HEK293 (cell line): Measurements from ENCODE around the gene KLRC1.

ENCODE experiments used
- CTCF ChIA-PET: fragments of 350-600 bp; formaldehyde crosslinking; extraction: SDS; loops from one replicate; lab custom pipeline; 2021; ENCODE audit warnings: antibody characterized with exemption; lab: Yijun Ruan, JAX
- POLR2A ChIA-PET: fragments of 300-600 bp; formaldehyde crosslinking; extraction: SDS; loops from one replicate; lab custom pipeline; 2020; ENCODE audit warnings: antibody characterized with exemption, inconsistent platforms; lab: Yijun Ruan, JAX
- H3K27ac ChIP-seq: fragments of 200-500 bp; sonication (Bioruptor generic); 2 replicates; pipeline ENCODE4 v1.5.1; 2014; ENCODE audit warnings: low read depth, low read length, control low read depth, inconsistent platforms; ENCODE audit errors: extremely low read depth
- H3K36me3 ChIP-seq, 2 experiments: fragments of 200-500 bp in 1 of 2; sonication (Bioruptor generic) in 1 of 2; 1 replicate in 1 of 2; 2 replicates in 1 of 2; pipeline ENCODE4 v1.5.1; 2014 to 2017; ENCODE audit warnings: inconsistent platforms in 2 of 2, low read length in 2 of 2; ENCODE audit not compliant: control insufficient read depth in 2 of 2, insufficient read depth in 1 of 2
- H3K4me1 ChIP-seq: fragments of 200-500 bp; sonication (Bioruptor generic); 2 replicates; pipeline ENCODE4 v1.5.1; 2014; ENCODE audit warnings: mild to moderate bottlenecking, low read length, inconsistent platforms; ENCODE audit not compliant: control insufficient read depth, insufficient read depth
- H3K4me3 ChIP-seq: 2 replicates; pipeline ENCODE4 v1.5.1; 2011; ENCODE audit warnings: low read depth, mild to moderate bottlenecking, control low read depth, low read length, moderate library complexity
- H3K9me3 ChIP-seq: fragments of 200-500 bp; sonication (Bioruptor generic); 2 replicates; pipeline ENCODE4 v1.5.1; 2014; ENCODE audit warnings: low read depth, low read length, inconsistent platforms; ENCODE audit not compliant: control insufficient read depth, insufficient read depth
- BCL11A ChIP-seq: fragments of 450-650 bp; formaldehyde crosslinking; IDR thresholded peaks from 2 replicates; pipeline ENCODE4 v1.5.1; 2016; ENCODE audit warnings: low read depth, missing biosample characterization, missing genetic modification characterization
- GLI4 ChIP-seq: fragments of 450-650 bp; formaldehyde crosslinking; IDR thresholded peaks from 2 replicates; pipeline ENCODE4 v1.5.1; 2016; ENCODE audit warnings: missing biosample characterization, missing genetic modification characterization
- GLIS2 ChIP-seq: fragments of 450-650 bp; formaldehyde crosslinking; IDR thresholded peaks from 2 replicates; pipeline ENCODE4 v1.5.1; 2016; ENCODE audit warnings: missing biosample characterization, missing genetic modification characterization
- HIC1 ChIP-seq: fragments of 450-650 bp; formaldehyde crosslinking; IDR thresholded peaks from 2 replicates; pipeline ENCODE4 v1.5.1; 2016; ENCODE audit warnings: missing biosample characterization, missing genetic modification characterization
- HOXD13 ChIP-seq: sonication (generic); formaldehyde crosslinking; IDR thresholded peaks from 2 replicates; pipeline ENCODE4 v1.8.0; 2022; ENCODE audit warnings: missing genetic modification reagents, borderline replicate concordance
- KLF8 ChIP-seq: fragments of 450-650 bp; formaldehyde crosslinking; IDR thresholded peaks from 2 replicates; pipeline ENCODE4 v1.5.1; 2016; ENCODE audit warnings: missing biosample characterization, missing genetic modification characterization
- SETDB1 ChIP-seq: IDR thresholded peaks from one replicate; pipeline ENCODE4 v1.6.1; 2017; ENCODE audit warnings: mild to moderate bottlenecking, low read length, moderate library complexity, mixed read lengths; ENCODE audit not compliant: insufficient read length
- ZBTB49 ChIP-seq: fragments of 450-650 bp; formaldehyde crosslinking; IDR thresholded peaks from 2 replicates; pipeline ENCODE4 v1.5.1; 2016; ENCODE audit warnings: missing biosample characterization, missing genetic modification characterization, low read depth
- ZFHX2 ChIP-seq: fragments of 450-650 bp; formaldehyde crosslinking; conservative IDR thresholded peaks from 2 replicates; pipeline ENCODE4 v1.5.1; 2016; ENCODE audit warnings: missing biosample characterization, missing genetic modification characterization
- ZFP37 ChIP-seq: fragments of 450-650 bp; formaldehyde crosslinking; IDR thresholded peaks from 2 replicates; pipeline ENCODE4 v1.5.1; 2016; ENCODE audit warnings: missing biosample characterization, missing genetic modification characterization
- ZFP41 ChIP-seq: fragments of 450-650 bp; formaldehyde crosslinking; IDR thresholded peaks from 2 replicates; pipeline ENCODE4 v1.5.1; 2016; ENCODE audit warnings: missing biosample characterization, missing genetic modification characterization, borderline replicate concordance
- ZIC2 ChIP-seq: fragments of 450-650 bp; formaldehyde crosslinking; IDR thresholded peaks from 2 replicates; pipeline ENCODE4 v1.5.1; 2016; ENCODE audit warnings: missing biosample characterization, missing genetic modification characterization
- ZNF112 ChIP-seq: fragments of 450-650 bp; formaldehyde crosslinking; IDR thresholded peaks from 2 replicates; pipeline ENCODE4 v1.5.0; 2017; ENCODE audit warnings: missing biosample characterization, missing genetic modification characterization
- ZNF23 ChIP-seq: fragments of 450-650 bp; formaldehyde crosslinking; IDR thresholded peaks from 2 replicates; pipeline ENCODE4 v1.5.1; 2016; ENCODE audit warnings: missing biosample characterization, missing genetic modification characterization, borderline replicate concordance
- ZNF24 ChIP-seq: fragments of 450-650 bp; formaldehyde crosslinking; IDR thresholded peaks from 2 replicates; pipeline ENCODE4 v1.5.1; 2016; ENCODE audit warnings: missing biosample characterization, missing genetic modification characterization
- ZNF274 ChIP-seq, 2 experiments: fragments of 200-500 bp in 1 of 2; fragments of 450-650 bp in 1 of 2; sonication (Bioruptor generic) in 1 of 2; formaldehyde crosslinking in 1 of 2; IDR thresholded peaks; 2 replicates each; pipeline versions ENCODE4 v1.5.1 to v1.6.1; 2014 to 2016; ENCODE audit warnings: borderline replicate concordance in 1 of 2, inconsistent platforms in 1 of 2, low read length in 1 of 2, missing biosample characterization in 1 of 2, missing genetic modification characterization in 1 of 2
- ZNF335 ChIP-seq: fragments of 450-650 bp; formaldehyde crosslinking; conservative IDR thresholded peaks from 2 replicates; pipeline ENCODE4 v1.5.1; 2016; ENCODE audit warnings: missing biosample characterization, missing genetic modification characterization
- ZNF37A ChIP-seq: fragments of 450-650 bp; IDR thresholded peaks from 2 replicates; pipeline ENCODE4 v1.5.1; 2018; ENCODE audit warnings: missing biosample characterization, missing genetic modification characterization
- ZNF510 ChIP-seq: fragments of 450-650 bp; formaldehyde crosslinking; IDR thresholded peaks from 2 replicates; pipeline ENCODE4 v1.5.1; 2018; ENCODE audit warnings: mild to moderate bottlenecking, missing genetic modification characterization, missing biosample characterization; ENCODE audit not compliant: insufficient replicate concordance
- ZNF521 ChIP-seq: fragments of 450-650 bp; formaldehyde crosslinking; IDR thresholded peaks from 2 replicates; pipeline ENCODE4 v1.5.1; 2017; ENCODE audit warnings: missing biosample characterization, mild to moderate bottlenecking, missing genetic modification characterization
- ZNF626 ChIP-seq: fragments of 450-650 bp; sonication (Bioruptor Pico); formaldehyde crosslinking; IDR thresholded peaks from 2 replicates; pipeline ENCODE4 v1.5.1; 2018; ENCODE audit warnings: missing biosample characterization, missing genetic modification characterization, inconsistent platforms
- ZNF701 ChIP-seq: fragments of 450-650 bp; formaldehyde crosslinking; IDR thresholded peaks from 2 replicates; pipeline ENCODE4 v1.5.1; 2016; ENCODE audit warnings: missing biosample characterization, missing genetic modification characterization
- ZNF792 ChIP-seq: fragments of 450-650 bp; formaldehyde crosslinking; IDR thresholded peaks from 2 replicates; pipeline ENCODE4 v1.5.1; 2016; ENCODE audit warnings: missing biosample characterization, missing genetic modification characterization
- TF ChIP-seq, protein P1 (sequence below): fragments of 450-650 bp; IDR thresholded peaks from 2 replicates; pipeline ENCODE4 v1.5.1; 2018; ENCODE audit warnings: missing biosample characterization, missing genetic modification characterization

The KLRC1 gene

DNA sequence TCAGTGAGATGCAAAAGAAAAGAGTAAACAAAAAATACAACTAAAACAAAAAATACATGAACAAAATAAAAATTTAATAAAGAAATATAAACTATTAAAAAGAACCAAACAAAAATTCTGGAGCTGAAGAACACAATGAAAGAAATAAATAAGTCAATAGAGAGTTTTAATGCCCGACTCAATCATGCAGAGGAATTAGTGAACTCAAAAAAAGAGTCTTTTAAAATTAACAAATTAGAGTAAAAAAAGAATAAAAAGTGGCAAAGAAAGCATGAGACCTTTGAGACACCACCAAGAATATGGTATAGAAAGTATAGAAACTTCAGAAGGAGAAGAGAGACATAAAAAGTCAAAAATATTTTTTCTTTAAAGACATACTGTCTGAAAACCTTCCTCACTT is 2.6 kb upstream of the KLRC1 start:
- Histone ChIP-seq H3K27ac (no peak overlapping the region), H3K36me3 (no peaks in the 10 kb centered on the region), H3K4me1 (no peaks in the 10 kb centered on the region), H3K4me3 (no peak overlapping the region), H3K9me3 (no peaks in the 10 kb centered on the region)
- ChIA-PET CTCF (interaction anchor here (0.8 kb wide), 1 partner anchor 13 kb away, joined by 3 read pairs; no protein-coding TSS in a partner anchor), POLR2A (no interaction called here)
- TF ChIP-seq KLF8 (tag by site-specific recombination), result 0 out of 2 replicates have a peak, but pooled peaks have one; percentile 18
- no peak for TF ChIP-seq GLI4 (tag by site-specific recombination)
- peak; percentile 82 for TF ChIP-seq SETDB1
- TF ChIP-seq ZNF521, result no peak

- H3K4me1 ChIP-seq, result no peaks in the 10 kb centered on the region
- CTCF ChIA-PET, result no interaction called here
- H3K36me3 ChIP-seq, result no peaks in the 10 kb centered on the region
- POLR2A ChIA-PET, result no interaction called here
- no peak overlapping the region for H3K27ac ChIP-seq
- TF ChIP-seq ZBTB49 (tag by site-specific recombination), result no peak
- TF ChIP-seq ZNF112 (tag by site-specific recombination), result no peak
- TF ChIP-seq ZIC2 (tag by site-specific recombination), result no peak
- no peak for TF ChIP-seq HOXD13 (CRISPR knock-in tag)
- no peak for TF ChIP-seq SETDB1
- no peak for TF ChIP-seq ZNF24 (tag by site-specific recombination)
- no peak for TF ChIP-seq HIC1 (tag by site-specific recombination)
- TF ChIP-seq ZFP41 (tag by site-specific recombination), result no peak
- no peak for TF ChIP-seq ZNF274 (IDR thresholded peaks at IDR 0.05; ENCODE audit: low read length)
- TF ChIP-seq ZNF274 (tag by site-specific recombination; IDR thresholded peaks at IDR 0.05; ENCODE audit: borderline replicate concordance), result no peak
- no peak for TF ChIP-seq ZFHX2
- no peak for TF ChIP-seq GLIS2 (tag by site-specific recombination)
- TF ChIP-seq ZNF335 (tag by site-specific recombination), result no peak
- TF ChIP-seq ZFP37, result no peak
- TF ChIP-seq, all 188 proteins: peak for 0
- Histone ChIP-seq H3K4me3 (no peak overlapping the region), H3K9me3 (no peaks in the 10 kb centered on the region)
These were observed 1.4 kb upstream of the KLRC1 start for GRCh38 chr12:10454531-10454930.

- H3K4me3 ChIP-seq, result no peak overlapping the region
- ChIA-PET POLR2A (no interaction called here), CTCF (interaction anchor here (0.6 kb wide), 1 partner anchor 104 kb away, joined by 5 read pairs; no protein-coding TSS in a partner anchor)
- TF ChIP-seq ZNF626 (tag by site-specific recombination), result no peak
- TF ChIP-seq ZNF23, result no peak
- TF ChIP-seq HIC1 (tag by site-specific recombination), result no peak
- TF ChIP-seq ZNF510 (tag by site-specific recombination), result no peak
- no peak for TF ChIP-seq ZNF701 (tag by site-specific recombination)
- TF ChIP-seq ZNF37A (tag by site-specific recombination), result no peak
- TF ChIP-seq BCL11A (tag by site-specific recombination), result no peak
- TF ChIP-seq ZNF792, result no peak
- TF ChIP-seq, protein P1, sequence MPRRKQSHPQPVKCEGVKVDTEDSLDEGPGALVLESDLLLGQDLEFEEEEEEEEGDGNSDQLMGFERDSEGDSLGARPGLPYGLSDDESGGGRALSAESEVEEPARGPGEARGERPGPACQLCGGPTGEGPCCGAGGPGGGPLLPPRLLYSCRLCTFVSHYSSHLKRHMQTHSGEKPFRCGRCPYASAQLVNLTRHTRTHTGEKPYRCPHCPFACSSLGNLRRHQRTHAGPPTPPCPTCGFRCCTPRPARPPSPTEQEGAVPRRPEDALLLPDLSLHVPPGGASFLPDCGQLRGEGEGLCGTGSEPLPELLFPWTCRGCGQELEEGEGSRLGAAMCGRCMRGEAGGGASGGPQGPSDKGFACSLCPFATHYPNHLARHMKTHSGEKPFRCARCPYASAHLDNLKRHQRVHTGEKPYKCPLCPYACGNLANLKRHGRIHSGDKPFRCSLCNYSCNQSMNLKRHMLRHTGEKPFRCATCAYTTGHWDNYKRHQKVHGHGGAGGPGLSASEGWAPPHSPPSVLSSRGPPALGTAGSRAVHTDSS (tag by site-specific recombination), result no peak
- no peaks in the 10 kb centered on the region for H3K4me1 ChIP-seq
- no peaks in the 10 kb centered on the region for H3K36me3 ChIP-seq
- H3K9me3 ChIP-seq, result no peaks in the 10 kb centered on the region
- no peak overlapping the region for H3K27ac ChIP-seq
These were observed 4.9 kb downstream of the KLRC1 start for GRCh38 chr12:10448236-10448635.
